Posterior cingulate gyrus (tissue), 11 donors: ENCODE measurements around the gene SPATA9.

ENCODE experiments used
- DNase-seq, 10 donors: peaks; one replicate each; pipeline versions ENCODE4 v3.0.0 to v3.0.0-alpha.2; 2020 to 2021; ENCODE audit warnings: mixed read lengths in 3 of 10
- intact Hi-C: fragments of 100-400 bp; cut with DNase I; formaldehyde crosslinking; loops from one replicate; pipeline ENCODE4 v1.15.1; 2023

Gene SPATA9

GRCh38 chr5:95623706-95624105 lies 59.1 kb downstream of the SPATA9 start:
- DNase-seq, result no peak

GRCh38 chr5:95621839-95622629 lies 60.8 kb downstream of the SPATA9 start:
- intact Hi-C loops, result no loop called here
- no peak for DNase-seq

More at GRCh38 chr5:95623706-95624105, 59.1 kb downstream of the SPATA9 start:
- intact Hi-C loops, result no loop called here

GRCh38 chr5:95620870-95621838 lies 61.6 kb downstream of the SPATA9 start:
- DNase-seq, result peak in 9 of 10 donors; percentile 16 to 90 (median 34)

GRCh38 chr5:95620030-95620869 lies 62.5 kb downstream of the SPATA9 start, which contains the start of gene GPR150:
Gene GPR150, plus strand, starts transcription at chr5:95620087. Its CDS starts 189 bp downstream, at chr5:95620276.
- intact Hi-C loops, result no loop called here
- peak in 9 of 10 donors; percentile 16 to 89 (median 42) for DNase-seq

More at GRCh38 chr5:95620870-95621838, 61.6 kb downstream of the SPATA9 start:
- intact Hi-C loops, result no loop called here

- intact Hi-C loops, result no loop called here
- no peak for DNase-seq
These were observed 63.2 kb downstream of the SPATA9 start for GRCh38 chr5:95619514-95620029.

- intact Hi-C loops, result no loop called here
These were observed 63.7 kb downstream of the SPATA9 start for GRCh38 chr5:95619096-95619495.

GRCh38 chr5:95617057-95617456 lies 65.7 kb downstream of the SPATA9 start:
- no peak for DNase-seq
- intact Hi-C loops, result no loop called here

More at GRCh38 chr5:95619096-95619495, 63.7 kb downstream of the SPATA9 start:
- DNase-seq, result no peak

GRCh38 chr5:95615164-95615467 lies 67.7 kb downstream of the SPATA9 start:
- intact Hi-C loops, result no loop called here
- no peak for DNase-seq

- no peak for DNase-seq
- intact Hi-C loops, result no loop called here
These were observed 69.3 kb downstream of the SPATA9 start for GRCh38 chr5:95613514-95613913.

- intact Hi-C loops, result no loop called here
- DNase-seq, result no peak
These were observed 71.4 kb downstream of the SPATA9 start for GRCh38 chr5:95611396-95611795.

- intact Hi-C loops, result no loop called here
- no peak for DNase-seq
These were observed 72.2 kb downstream of the SPATA9 start for GRCh38 chr5:95610546-95610945.

- intact Hi-C loops, result no loop called here
- DNase-seq, result no peak
These were observed 73.1 kb downstream of the SPATA9 start for GRCh38 chr5:95609711-95610110.
